Activated CD8-positive, alpha-beta memory T cell treated with anti-CD3 and anti-CD28 coated beads for 4 hours (primary cell): ENCODE data around the gene DCLK3.

ENCODE experiments used
- DNase-seq, 2 donors: peaks; one replicate each; pipeline ENCODE4 v3.0.0-alpha.2; 2020; ENCODE audit warnings: low read depth in 2 of 2

DCLK3 gene

DNA sequence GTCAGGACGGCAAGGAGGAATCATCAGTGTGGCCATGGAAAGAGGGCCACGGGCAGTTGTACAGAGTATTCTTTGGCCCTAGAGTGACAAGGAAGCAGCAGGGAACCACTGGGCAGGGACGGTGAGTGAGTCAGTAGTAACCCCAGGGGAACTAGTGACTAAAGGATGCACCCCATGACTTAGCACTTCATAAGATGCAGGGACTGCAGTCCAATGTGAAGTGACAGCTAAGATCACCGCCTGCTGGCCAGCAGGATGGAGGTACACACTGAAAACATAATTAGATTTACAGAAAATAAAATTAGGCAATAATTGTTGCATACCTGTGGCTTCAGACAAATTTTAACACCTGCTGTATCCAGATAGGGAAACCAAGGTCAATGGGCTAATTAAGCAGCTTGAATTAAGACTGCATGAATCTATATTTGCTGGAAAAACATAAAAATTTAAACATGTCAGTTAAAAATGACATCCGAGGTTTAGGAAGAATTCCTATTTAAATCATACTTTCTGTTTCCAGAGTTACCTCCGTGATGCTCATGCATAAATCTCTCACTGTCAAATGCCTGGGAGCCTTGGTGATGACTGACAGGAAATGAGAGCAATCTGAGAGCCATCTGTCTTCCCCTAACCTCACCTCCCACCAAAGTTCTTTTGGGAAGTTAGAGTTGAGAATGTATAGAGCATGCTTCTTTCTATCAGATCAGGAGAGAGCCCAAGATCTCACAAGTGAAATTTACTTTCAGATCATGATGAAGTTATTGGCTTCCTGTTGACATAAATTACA lies 56.5 kb downstream of the DCLK3 start:
- no peak for DNase-seq

DNA sequence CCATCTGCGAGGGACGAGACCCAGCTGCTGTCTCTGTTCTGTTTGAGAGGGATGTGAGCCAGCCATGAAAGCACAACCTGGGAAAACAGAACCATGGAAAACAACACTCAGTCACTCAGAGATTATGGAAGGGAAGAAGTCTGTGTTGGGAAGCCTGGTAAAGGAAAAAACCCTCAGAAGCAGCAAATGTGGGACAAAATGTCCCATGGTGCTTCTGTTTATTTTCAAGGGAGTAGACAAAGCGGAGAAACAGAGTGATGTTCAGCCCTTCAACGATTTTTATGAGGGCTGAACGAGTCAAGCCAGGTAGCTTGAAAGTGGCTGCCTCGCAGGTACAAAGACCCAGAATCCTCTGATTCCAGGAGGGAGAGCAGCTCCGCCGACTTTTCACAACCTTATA lies 59.3 kb downstream of the DCLK3 start:
- no peak for DNase-seq

DNA sequence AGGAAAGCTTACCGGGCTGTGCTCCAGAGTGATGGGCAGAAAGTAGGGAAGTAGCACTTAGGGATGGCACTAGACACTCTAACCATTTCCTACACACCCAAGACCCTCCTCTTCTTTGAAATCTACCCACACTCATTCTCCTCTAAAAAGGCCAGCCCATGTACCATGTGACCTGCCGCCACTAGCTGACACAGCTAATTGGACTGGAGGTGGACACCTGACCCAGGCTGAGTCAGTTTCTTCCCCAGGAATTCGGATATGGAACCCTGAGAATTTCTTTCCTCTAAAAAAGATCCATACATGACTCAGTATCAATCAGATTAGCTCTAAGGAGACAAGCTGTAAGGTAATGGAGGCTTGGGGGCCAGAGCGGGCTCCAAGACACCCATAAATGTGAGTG lies 60.1 kb downstream of the DCLK3 start:
- DNase-seq = no peak

DNA sequence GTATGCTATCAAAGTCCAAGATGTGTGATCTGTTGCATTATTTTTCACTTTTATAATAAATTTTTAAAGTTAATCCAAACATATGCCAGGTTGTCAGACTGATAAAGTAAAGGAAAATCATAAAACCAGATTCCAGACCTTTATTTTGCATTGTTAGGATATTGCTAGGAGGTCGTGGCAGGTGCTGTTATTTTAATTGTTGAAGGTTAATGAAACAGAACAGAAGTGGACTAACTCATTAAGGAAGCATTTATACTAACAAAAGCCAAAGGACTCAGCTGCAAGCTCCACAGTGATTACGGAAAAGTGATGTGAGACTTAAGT lies 63.1 kb downstream of the DCLK3 start:
- no peak for DNase-seq

DNA sequence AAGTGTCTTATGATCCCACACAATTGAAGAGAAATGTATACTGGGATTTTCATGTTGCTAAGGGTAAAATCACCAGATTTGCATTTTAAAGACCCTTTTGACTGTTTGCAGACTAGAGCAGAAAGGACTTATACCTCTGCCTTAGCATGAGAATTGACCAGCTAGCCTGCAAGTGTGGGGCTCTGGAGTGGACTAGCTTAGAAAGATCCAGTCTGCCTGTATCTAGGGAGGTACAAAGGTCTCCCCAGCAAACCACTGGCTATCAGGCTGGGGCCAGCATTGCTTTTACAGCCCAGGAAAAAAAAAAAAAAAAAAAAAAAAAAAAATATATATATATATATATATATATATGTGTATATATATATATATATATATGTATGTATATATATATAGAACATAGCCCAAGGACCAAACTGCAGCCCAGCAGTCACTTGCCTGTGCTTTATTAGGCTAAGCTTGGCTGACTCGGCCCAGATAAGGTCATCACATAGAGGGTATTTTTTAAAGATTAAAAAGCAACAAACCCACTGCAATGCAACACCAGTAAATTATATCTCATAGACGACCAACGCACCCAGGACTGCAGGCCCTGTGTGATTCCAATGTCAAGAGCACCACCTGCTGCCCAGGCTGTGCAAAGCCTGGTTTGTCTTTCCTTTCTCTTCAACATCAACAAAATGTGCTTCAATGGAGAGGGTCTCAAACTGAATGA lies 63.7 kb downstream of the DCLK3 start:
- DNase-seq = no peak

DNA sequence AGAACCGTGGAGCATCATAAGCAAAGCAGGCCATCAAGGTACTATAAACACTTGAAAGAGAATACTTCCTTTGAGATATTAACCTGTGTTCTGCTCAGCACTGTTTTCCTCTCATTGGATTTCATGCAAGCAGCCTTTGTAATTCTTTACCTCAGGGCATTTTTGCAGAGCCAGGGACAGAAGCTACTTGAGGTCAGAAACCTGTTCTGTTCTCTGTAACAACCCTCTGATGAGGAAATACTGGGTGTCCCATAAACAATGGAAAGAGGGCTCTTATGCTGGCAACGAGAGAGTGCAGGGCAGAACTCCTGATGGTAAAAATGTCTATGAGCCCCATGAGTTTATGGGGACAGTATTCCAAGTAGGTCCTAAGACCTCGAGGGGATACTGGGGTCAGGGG lies 66.0 kb downstream of the DCLK3 start:
- no peak for DNase-seq

DNA sequence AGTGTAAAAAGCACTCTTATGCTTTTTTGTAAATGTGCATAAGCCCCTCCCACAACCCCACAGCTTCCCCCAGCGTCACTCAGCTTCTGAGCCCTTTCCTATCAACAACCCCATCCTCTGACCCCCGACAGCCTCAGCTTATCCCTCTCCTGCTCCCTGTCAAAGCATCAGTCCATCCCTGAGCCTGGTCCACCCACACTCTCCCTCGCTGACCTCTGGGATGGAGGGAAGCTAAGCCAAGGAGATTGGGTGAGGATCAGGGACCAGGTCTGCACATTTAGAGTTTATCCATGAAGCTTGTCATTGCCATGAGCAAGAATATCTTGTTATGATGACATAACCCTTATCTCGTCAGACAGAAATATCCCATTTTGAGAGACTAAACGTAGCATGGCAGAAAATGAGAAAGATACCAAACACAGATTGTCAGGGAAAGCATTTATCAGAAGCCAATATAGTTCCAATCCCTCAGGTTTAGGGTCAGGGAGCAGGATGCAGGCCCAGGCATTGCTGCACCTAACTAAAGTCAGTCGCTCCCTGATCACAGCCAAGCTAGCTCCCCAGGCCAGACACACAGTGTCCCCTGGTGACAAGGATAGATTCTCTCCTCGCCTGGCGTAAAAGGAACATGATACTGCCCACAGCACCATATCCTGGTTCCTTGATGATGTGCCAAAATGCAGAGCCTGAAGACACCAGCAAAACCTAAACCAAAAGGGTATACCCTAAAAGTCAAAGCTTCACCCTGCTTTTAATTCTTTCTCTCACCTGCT lies 66.9 kb downstream of the DCLK3 start:
- DNase-seq = no peak

DNA sequence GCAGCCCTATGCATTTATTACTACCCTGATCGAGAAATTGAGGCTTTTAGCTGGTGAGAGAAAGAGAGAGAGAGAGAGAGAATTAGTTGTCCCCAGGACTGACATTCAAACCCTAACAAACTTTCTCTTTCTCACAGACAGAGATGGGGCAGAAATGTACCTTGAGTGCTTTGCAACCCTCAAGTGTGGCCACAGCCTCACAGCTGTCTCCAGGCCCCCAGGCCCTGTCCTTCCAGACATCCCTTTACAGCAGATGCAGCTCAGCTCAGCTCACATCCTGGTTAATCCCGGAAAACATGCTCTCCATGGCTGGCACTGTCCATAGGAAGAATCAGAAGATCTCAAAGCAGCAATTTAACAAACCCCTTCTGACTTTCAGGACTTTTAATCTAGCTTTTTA lies 67.6 kb downstream of the DCLK3 start:
- no peak for DNase-seq

DNA sequence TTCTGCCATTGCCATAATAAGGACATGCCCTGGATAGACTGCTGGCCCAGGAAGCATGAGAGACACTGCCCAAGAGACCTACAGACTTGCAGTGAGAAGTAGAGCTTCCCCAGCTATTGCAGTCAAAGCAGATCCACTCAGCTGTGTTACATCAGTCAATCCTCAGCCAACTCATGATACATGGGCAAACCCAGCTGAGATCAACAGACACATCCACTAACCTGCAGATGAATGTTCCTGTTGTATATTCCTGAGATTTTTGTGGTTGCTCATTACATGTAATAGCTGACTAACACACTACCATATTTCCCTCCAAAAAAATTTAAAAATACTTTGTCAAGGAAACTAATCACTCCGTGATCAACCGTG lies 68.6 kb downstream of the DCLK3 start:
- DNase-seq = no peak

DNA sequence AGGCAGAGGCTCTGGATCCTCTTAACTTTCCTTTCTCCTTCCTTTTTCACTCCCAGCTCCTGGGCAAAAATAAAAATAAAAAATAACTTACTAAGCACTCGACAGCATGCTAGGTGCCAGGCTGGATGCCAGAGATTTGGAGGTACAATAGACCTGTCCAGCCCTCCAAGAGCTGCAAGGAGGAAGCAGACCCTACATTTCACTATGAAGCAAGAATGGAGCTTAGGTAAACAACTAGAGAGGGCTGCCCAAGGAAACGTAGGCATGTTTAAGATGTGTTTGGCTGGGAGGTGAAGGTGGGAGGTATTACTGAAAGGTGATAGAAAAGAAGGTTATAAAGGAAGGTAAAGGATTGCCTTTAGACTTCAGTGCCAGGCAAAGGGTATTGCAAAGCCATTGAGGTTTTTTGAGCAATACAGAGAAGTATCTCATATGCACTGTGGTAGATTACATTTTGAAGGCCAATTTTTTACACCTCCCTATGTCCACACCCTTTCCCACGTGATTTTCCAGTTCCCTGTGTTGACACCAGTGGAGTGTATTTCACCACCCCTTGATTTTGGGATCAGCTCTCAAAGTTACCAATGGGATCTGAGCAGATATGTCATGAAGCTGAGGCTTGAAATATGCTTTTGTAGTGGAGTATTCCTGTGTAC lies 69.1 kb downstream of the DCLK3 start:
- no peak for DNase-seq

DNA sequence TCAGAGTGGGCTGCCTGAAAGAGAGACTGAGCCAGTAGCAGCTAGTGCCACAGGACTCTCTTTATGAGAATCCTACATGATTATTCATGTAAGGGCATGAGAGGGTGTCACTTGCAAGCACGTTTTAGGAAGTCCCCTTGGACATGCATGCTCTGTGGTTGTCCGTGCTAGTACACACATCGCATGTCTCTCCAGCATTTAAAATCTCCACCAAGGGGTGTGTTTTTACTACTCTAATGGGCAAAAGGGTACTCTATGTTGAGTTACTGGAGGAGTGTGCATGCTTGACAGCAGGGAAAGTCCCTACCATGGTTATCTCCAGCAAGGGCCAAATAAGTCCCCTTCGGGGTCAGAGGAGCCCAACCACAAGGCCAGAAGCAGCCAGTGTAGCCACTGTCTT lies 70.7 kb downstream of the DCLK3 start:
- no peak for DNase-seq

DNA sequence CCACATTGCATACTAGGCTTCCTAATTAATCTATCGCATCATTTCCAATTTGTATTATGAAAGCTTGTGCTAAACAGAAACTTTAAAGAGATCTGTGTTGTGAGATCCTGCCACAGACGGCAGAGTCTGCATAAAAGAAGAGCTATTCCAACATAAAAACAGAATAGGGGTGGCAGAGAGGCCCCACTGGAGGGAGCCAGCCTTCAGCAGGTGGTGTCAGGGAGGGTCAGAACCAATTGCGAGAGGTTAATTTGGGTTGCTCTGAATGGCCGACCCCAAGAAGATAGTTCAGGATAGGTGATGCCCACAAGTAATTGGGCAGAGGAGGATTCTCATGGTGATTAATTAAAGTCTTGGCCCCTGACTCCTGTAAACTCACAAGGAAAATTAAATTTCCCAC lies 74.8 kb downstream of the DCLK3 start:
- no peak for DNase-seq

DNA sequence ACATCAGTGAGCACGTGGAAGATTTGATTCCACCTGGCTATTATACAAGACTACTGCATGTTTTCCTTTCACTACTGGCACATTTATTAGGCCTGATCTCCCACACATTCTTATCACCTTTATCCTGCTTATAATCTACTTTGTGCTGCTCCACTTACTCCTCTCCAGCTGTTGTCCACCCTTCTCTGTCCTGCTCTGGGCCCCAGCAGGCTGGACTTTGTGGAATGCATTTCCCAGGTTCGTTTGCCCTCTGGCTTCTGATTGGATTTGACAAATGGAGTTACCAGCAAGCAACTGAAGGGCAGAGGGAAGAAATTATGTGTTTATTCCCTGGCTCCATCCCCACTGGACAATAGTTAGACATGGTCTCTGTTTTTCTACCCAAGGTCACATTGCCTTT lies 75.5 kb downstream of the DCLK3 start:
- no peak for DNase-seq

DNA sequence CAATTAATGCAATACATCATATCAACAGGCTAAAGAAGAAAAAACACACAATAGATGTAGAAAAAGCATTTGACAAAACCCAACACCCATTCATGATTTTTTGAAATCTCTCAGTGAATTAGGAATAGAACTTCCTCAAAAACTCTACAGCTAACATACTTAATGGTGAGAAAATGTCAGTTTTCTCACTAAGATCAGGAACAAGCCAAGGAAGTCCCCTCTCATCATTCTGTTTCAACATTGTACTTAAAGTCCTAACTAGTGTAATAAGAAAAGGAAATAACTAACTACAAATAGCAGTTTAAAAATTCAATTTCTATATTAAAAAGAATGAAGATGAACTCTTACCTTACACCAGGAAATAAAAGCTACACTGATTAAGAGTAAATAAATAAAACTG lies 77.8 kb downstream of the DCLK3 start:
- no peak for DNase-seq

DNA sequence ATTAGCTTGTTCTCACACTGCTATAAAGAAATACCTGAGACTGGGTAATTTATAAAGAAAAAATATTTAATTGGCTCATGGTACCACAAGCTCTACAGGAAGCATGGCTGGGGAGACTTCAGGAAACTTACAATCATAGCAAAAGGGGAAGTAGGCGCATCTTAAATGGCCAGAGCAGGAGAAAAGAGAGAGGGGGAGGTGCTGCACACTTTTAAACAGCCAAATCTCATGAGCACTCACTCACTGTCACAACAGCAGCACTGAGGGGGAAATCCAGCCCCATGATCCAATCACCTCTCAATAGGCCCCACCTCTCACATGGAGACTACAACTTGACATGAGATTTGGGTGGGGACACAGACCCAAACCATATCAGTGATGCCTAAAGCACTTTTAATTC lies 82.5 kb downstream of the DCLK3 start:
- DNase-seq = no peak

DNA sequence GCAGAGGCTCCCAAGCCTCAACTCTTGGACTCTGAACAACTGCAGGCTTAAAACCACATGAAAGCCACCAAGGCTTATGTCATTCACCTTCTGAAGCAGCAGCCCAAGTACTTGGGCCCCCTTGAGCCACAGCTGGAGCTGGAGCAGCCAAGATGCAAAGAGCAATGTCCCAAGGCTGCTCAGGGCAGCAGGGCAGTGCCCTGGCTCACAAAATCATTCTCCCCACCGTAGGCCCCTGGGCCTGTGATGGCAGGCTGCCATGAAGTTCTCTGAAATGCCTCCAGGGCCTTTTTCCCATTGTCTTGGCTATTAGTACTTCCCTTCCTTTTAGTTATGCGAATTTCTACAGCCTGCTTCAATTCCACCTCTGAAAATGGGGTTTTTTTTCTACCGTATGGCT lies 83.4 kb downstream of the DCLK3 start:
- DNase-seq = no peak

DNA sequence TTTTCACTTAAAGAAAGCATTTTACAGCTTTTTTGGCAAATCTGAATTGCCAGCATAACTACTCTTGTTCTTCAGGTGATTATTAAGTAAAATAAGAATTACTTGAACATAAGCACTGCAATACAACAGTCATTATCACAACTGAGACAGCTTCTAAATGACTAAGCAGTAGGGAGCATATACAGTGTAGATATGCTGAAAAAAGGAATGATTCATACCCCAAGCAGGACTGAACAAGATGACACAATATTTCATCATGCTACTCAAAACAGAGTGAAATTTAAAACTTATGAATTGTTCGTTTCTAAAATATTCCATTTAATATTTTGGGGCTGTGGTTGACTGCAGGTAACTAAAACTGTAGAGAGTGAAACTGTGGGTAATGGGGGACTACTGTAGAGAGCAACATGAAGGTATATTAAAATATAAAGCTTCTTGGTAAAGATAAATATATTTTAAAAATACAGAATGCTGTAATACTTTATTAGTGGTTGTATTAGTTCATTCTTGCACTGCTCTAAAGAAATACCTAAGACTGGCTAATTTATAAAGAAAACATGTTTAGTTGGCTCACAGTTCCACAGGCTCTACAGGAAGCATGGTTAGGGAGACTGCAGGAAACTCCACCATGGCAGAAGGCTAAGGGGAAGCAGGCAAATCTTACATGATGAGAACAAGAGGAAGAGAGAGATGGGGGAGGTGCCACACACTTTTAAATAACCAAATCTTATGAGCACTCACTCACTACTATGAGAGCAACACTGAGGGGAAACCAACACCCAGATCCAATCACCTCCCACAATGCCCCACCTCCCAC lies 84.8 kb downstream of the DCLK3 start:
- no peak for DNase-seq

DNA sequence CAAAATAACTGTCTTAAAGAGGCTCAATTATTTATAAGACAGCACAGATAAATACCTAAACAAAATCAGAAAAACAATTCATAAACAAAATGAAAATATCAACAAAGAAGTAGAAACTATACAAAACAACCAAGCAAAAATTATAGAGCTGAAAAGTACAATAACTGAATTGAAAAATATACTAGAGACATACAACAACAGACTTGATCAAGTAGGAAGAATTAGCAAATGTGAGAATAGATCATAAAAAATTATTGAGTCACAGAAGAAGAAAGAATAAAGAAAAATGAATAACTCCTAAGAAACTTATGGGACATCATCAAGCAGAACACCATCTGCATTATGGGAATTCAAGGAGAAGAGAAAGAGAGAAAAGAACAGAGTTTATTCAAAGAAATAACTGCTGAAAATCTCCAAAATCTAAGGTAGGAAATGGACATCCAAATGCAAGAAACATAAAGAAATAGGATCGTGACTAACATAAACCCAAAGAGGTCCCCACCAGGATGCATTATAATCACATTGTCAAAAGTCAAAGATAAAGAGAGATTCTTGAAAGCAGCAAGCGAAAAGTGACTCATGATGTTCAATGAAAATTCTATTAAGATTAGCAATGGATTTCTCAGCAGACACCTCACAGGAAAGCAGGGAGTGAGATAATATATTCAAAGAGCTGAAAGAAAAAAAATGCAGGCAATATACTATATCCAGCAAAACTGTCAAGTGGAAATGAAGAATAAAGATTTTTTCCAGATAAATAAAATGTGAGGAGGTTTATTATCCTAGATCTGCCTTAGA lies 85.9 kb downstream of the DCLK3 start:
- DNase-seq = no peak

DNA sequence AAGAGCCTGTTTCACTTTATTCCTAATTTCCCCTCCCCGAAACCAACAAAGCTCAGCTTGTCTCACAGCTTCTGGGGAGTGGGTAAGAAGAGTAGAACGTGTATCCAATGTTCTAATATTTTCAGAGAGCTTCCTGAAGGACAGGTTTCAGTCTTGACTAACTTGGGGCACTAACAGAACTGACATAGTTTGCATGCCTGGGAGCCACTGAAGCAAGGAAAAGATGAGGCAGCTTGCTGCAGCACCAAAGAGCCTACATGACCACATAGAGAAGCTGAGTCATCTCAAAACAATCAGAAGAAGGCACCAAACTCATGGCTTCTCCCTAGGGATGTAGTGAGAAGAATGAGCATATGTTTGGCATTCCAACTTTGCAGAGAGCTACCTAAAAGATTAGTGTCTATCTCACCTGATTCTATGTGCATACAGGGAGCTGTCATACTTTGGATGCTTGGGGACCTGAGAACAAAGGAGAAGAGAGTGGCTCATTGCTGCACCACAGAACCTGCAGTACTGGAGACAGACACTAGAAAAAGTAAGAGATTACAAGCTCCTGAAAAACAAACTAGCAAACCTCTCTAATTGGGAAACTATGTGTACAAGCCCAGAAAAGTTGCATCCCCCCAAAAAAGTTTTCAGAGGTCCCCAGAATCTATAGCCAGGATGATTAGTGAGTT lies 86.9 kb downstream of the DCLK3 start:
- no peak for DNase-seq

DNA sequence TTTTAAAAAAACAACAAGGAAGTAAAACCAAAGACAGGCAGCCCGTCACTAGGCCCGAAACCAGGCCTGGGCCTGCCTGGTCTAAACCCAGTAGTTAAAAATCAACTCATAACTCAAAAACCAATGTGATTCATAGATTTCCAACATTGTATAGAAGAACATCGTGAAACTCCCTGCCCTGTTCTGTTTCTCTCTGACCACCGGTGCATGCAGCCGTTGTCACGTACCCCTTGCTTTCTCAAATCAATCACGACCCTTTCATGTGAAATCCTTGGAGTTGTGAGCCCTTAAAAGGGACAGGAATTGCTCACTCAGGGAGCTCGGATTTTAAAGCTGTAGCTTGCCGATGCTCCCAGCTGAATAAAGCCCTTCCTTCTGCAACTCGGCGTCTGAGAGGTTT lies 89.5 kb downstream of the DCLK3 start:
- DNase-seq = no peak
